ENCODE measurements around the gene MADD. TPM values are rescaled to one million over a fixed set of nuclear protein-coding genes. Genes with fewer than 3 reads are reported as not detected.

Gene MADD
- total RNA-seq, 1 donor from 2014 or later: 9.0 TPM

GRCh38 chr11:47299078-47299477 lies 29.1 kb downstream of the MADD start:
- no peak for TF ChIP-seq CTCF (IDR thresholded peaks at IDR 0.05; ENCODE audit: insufficient read depth, low read length, severe bottlenecking)
- Histone ChIP-seq H3K27me3 (ENCODE audit: control insufficient read depth, insufficient read depth, low read length) (no peaks in the 10 kb centered on the region), H3K4me3 (ENCODE audit: low read depth, low read length) (no peak overlapping the region), H3K36me3 (ENCODE audit: control insufficient read depth, insufficient read depth, low read length) (peaks cover 5% of the 10 kb centered on the region)
- DNase-seq (ENCODE audit: low read depth): no peak
- FAIRE-seq: no peak

GRCh38 chr11:47302853-47303252 lies 32.9 kb downstream of the MADD start:
- FAIRE-seq: no peak
- Histone ChIP-seq H3K27me3 (ENCODE audit: control insufficient read depth, insufficient read depth, low read length) (no peaks in the 10 kb centered on the region), H3K36me3 (ENCODE audit: control insufficient read depth, insufficient read depth, low read length) (peaks cover 11% of the 10 kb centered on the region), H3K4me3 (ENCODE audit: low read depth, low read length) (no peak overlapping the region)
- TF ChIP-seq CTCF (IDR thresholded peaks at IDR 0.05; ENCODE audit: insufficient read depth, low read length, severe bottlenecking): no peak
- DNase-seq (ENCODE audit: low read depth): no peak

GRCh38 chr11:47305734-47306483 lies 36.0 kb downstream of the MADD start:
- no peaks in the 10 kb centered on the region for H3K27me3 ChIP-seq (ENCODE audit: control insufficient read depth, insufficient read depth, low read length)
- no peak overlapping the region for H3K4me3 ChIP-seq (ENCODE audit: low read depth, low read length)
- DNase-seq (ENCODE audit: low read depth): no peak
- peaks cover 18% of the 10 kb centered on the region for H3K36me3 ChIP-seq (ENCODE audit: control insufficient read depth, insufficient read depth, low read length)
- no peak for FAIRE-seq
- no peak for TF ChIP-seq CTCF (IDR thresholded peaks at IDR 0.05; ENCODE audit: insufficient read depth, low read length, severe bottlenecking)

GRCh38 chr11:47306484-47306844 lies 36.5 kb downstream of the MADD start:
- no peak for FAIRE-seq
- no peaks in the 10 kb centered on the region for H3K27me3 ChIP-seq (ENCODE audit: control insufficient read depth, insufficient read depth, low read length)
- H3K36me3 ChIP-seq (ENCODE audit: control insufficient read depth, insufficient read depth, low read length): peaks cover 21% of the 10 kb centered on the region
- DNase-seq (ENCODE audit: low read depth): no peak
- no peak for TF ChIP-seq CTCF (IDR thresholded peaks at IDR 0.05; ENCODE audit: insufficient read depth, low read length, severe bottlenecking)
- no peak overlapping the region for H3K4me3 ChIP-seq (ENCODE audit: low read depth, low read length)

GRCh38 chr11:47308050-47308823 lies 38.3 kb downstream of the MADD start:
- FAIRE-seq: no peak
- Histone ChIP-seq H3K36me3 (ENCODE audit: control insufficient read depth, insufficient read depth, low read length) (peaks cover 21% of the 10 kb centered on the region), H3K27me3 (ENCODE audit: control insufficient read depth, insufficient read depth, low read length) (no peaks in the 10 kb centered on the region), H3K4me3 (ENCODE audit: low read depth, low read length) (no peak overlapping the region)
- no peak for TF ChIP-seq CTCF (IDR thresholded peaks at IDR 0.05; ENCODE audit: insufficient read depth, low read length, severe bottlenecking)
- DNase-seq (ENCODE audit: low read depth): no peak
